CD14-positive monocyte (primary cell): ENCODE measurements around the gene EID2. TPM values are rescaled to one million over a fixed set of nuclear protein-coding genes. Genes with fewer than 3 reads are reported as not detected.
A peak's percentile ranks its signal among the peaks of the same experiment; 100 is the strongest.

ENCODE experiments used
- DNase-seq, 3 donors: peaks; one replicate each; pipeline ENCODE4 v3.0.0-alpha.2; 2011 to 2022
- H2AFZ ChIP-seq: 2 replicates; pipeline ENCODE4 v1.6.0; 2012; ENCODE audit warnings: mild to moderate bottlenecking, low read depth, low read length, inconsistent platforms; ENCODE audit not compliant: insufficient read depth, poor library complexity, severe bottlenecking
- H3K27ac ChIP-seq, 2 donors: 1 replicate in 1 of 2; 2 replicates in 1 of 2; pipeline ENCODE4 v1.5.1; 2012 to 2013; ENCODE audit warnings: low read length in 2 of 2, control low read depth in 1 of 2, inconsistent platforms in 1 of 2, low read depth in 1 of 2, mild to moderate bottlenecking in 1 of 2
- H3K27me3 ChIP-seq, 2 donors: one replicate each; pipeline versions ENCODE4 v1.6.0 to v1.6.1; 2011 to 2013; ENCODE audit warnings: low read length in 2 of 2; ENCODE audit not compliant: control insufficient read depth in 2 of 2, insufficient read depth in 2 of 2
- H3K36me3 ChIP-seq, 2 donors: replicated peaks in 1 of 2; 1 replicate in 1 of 2; 2 replicates in 1 of 2; pipeline versions ENCODE4 v1.5.1 to v1.6.1; 2012 to 2013; ENCODE audit warnings: low read length in 2 of 2, control low read depth in 1 of 2, inconsistent platforms in 1 of 2, mild to moderate bottlenecking in 1 of 2; ENCODE audit not compliant: insufficient read depth in 2 of 2, control insufficient read depth in 1 of 2
- H3K4me1 ChIP-seq, 2 donors: 1 replicate in 1 of 2; 2 replicates in 1 of 2; pipeline versions ENCODE4 v1.5.1 to v1.6.1; 2012 to 2013; ENCODE audit warnings: low read length in 2 of 2, control low read depth in 1 of 2, inconsistent platforms in 1 of 2, mild to moderate bottlenecking in 1 of 2, moderate library complexity in 1 of 2; ENCODE audit not compliant: insufficient read depth in 2 of 2, control insufficient read depth in 1 of 2
- H3K4me2 ChIP-seq: replicated peaks from 2 replicates; pipeline ENCODE3; 2012; ENCODE audit warnings: low read length, moderate library complexity, mild to moderate bottlenecking; ENCODE audit not compliant: poor library complexity, severe bottlenecking; ENCODE audit errors: extremely low read depth
- H3K4me3 ChIP-seq, 3 experiments: fragments of 200-600 bp in 1 of 3; sonication (generic) in 1 of 3; replicated peaks in 1 of 3; 1 replicate in 2 of 3; 2 replicates in 1 of 3; pipeline ENCODE4 v1.5.1; 2011 to 2013; ENCODE audit warnings: low read length in 3 of 3, mild to moderate bottlenecking in 3 of 3, control low read depth in 2 of 3, low read depth in 2 of 3, inconsistent platforms in 1 of 3, moderate library complexity in 1 of 3
- H3K79me2 ChIP-seq: 2 replicates; pipeline ENCODE4 v1.6.0; 2012; ENCODE audit warnings: mild to moderate bottlenecking, control low read depth, inconsistent platforms, low read length, moderate library complexity; ENCODE audit not compliant: insufficient read depth
- H3K9ac ChIP-seq: 2 replicates; pipeline ENCODE4 v1.6.0; 2017; ENCODE audit warnings: low read length, mild to moderate bottlenecking; ENCODE audit not compliant: insufficient read depth, poor library complexity, severe bottlenecking
- H3K9me3 ChIP-seq, 2 donors: replicated peaks in 1 of 2; 1 replicate in 1 of 2; 2 replicates in 1 of 2; pipeline versions ENCODE4 v1.5.1 to v1.6.1; 2012 to 2013; ENCODE audit warnings: low read length in 2 of 2, control low read depth in 1 of 2; ENCODE audit not compliant: control insufficient read depth in 1 of 2, insufficient read depth in 1 of 2
- H4K20me1 ChIP-seq: 2 replicates; pipeline ENCODE4 v1.6.0; 2012; ENCODE audit warnings: mild to moderate bottlenecking, low read length, control low read depth, moderate library complexity; ENCODE audit not compliant: insufficient read depth
- H3K27ac Mint-ChIP-seq, 7 donors: one replicate each; pipeline ENCODE4 v1.8.0; 2020; ENCODE audit warnings: mild to moderate bottlenecking in 7 of 7, mixed read lengths in 7 of 7, moderate library complexity in 6 of 7, inconsistent platforms in 2 of 7
- H3K27me3 Mint-ChIP-seq, 3 donors: one replicate each; pipeline ENCODE4 v1.8.0; 2021 to 2022; ENCODE audit warnings: low read depth in 3 of 3, mild to moderate bottlenecking in 3 of 3, mixed read lengths in 3 of 3, moderate library complexity in 3 of 3, inconsistent platforms in 1 of 3
- H3K36me3 Mint-ChIP-seq, 2 donors: one replicate each; pipeline ENCODE4 v1.8.0; 2020; ENCODE audit warnings: mixed read lengths in 2 of 2, inconsistent platforms in 1 of 2, mild to moderate bottlenecking in 1 of 2
- H3K4me1 Mint-ChIP-seq: one replicate; pipeline ENCODE4 v1.8.0; 2020; ENCODE audit warnings: mild to moderate bottlenecking, mixed read lengths
- H3K4me3 Mint-ChIP-seq, 2 donors: one replicate each; pipeline ENCODE4 v1.8.0; 2020; ENCODE audit warnings: mild to moderate bottlenecking in 2 of 2, mixed read lengths in 2 of 2, moderate library complexity in 1 of 2
- H3K9me3 Mint-ChIP-seq, 7 donors: one replicate each; pipeline ENCODE4 v1.8.0; 2020 to 2022; ENCODE audit warnings: mixed read lengths in 7 of 7, mild to moderate bottlenecking in 6 of 7, moderate library complexity in 6 of 7, inconsistent platforms in 2 of 7
- CTCF ChIP-seq: fragments of 200-600 bp; IDR thresholded peaks from one replicate; pipeline ENCODE4 v1.8.0; 2022; ENCODE audit warnings: antibody characterized with exemption, mild to moderate bottlenecking
- WGBS: methylation state at CpG from one replicate; pipeline ENCODE4 v1.1.5; 2013; ENCODE audit warnings: missing lambda C conversion rate; ENCODE audit not compliant: insufficient coverage; 5-methylcytosine and 5-hydroxymethylcytosine counted together
- intact Hi-C, 2 donors: fragments of 100-400 bp; cut with micrococcal nuclease; formaldehyde crosslinking; loops; one replicate each; pipeline versions ENCODE4 v1.15.0 to v1.15.1; 2023
- polyA plus RNA-seq, 3 donors: library from polyadenylated mRNA; depleted of rRNA in 1 of 3; unstranded in 2 of 3; stranded (reverse) in 1 of 3; fragments of 300-500 nt in 2 of 3; fragments of >200 nt in 1 of 3; fragmentation: Illumina TruSeq in 2 of 3; gene quantifications; 1 replicate in 2 of 3; 2 replicates in 1 of 3; pipeline ENCODE4 v1.2.3, GENCODE V29; 2012 to 2021

EID2 gene
- polyA plus RNA-seq, 3 donors, result 5.8 to 20.4 (median 12.5) TPM

GRCh38 chr19:39500543-39500942 is 39.4 kb downstream of the EID2 start:
- Mint-ChIP-seq H3K27ac (no peak overlapping the region), H3K27me3 (peaks cover 70 to 88% (median 75%) of the 10 kb centered on the region in 3 donors)
- TF ChIP-seq CTCF, result no peak

GRCh38 chr19:39499932-39500331 is 40.0 kb downstream of the EID2 start:
- H3K27me3 ChIP-seq, result peaks cover 30 to 67% of the 10 kb centered on the region in 2 donors
- WGBS, result 75% methylated on average over 4 of the region's 8 CpGs
- intact Hi-C loops, result loop anchor here in 1 of 2 donors (10.0 kb wide), 1 partner anchor 175 kb away; no protein-coding TSS in a partner anchor
- no peak overlapping the region for H3K4me3 ChIP-seq
- H3K4me1 Mint-ChIP-seq, result peaks cover 11% of the 10 kb centered on the region
- H4K20me1 ChIP-seq, result no peaks in the 10 kb centered on the region
- TF ChIP-seq CTCF, result no peak
- DNase-seq, result no peak
- H3K36me3 ChIP-seq, result no peaks in the 10 kb centered on the region
- H3K27me3 Mint-ChIP-seq, result peaks cover 72 to 87% (median 74%) of the 10 kb centered on the region in 3 donors
- H3K9me3 Mint-ChIP-seq, result peaks cover 0 to 26% (median 8%) of the 10 kb centered on the region in 7 donors
- peaks cover 0 to 11% of the 10 kb centered on the region in 2 donors for H3K36me3 Mint-ChIP-seq
- H3K9me3 ChIP-seq, result peaks cover 0 to 7% of the 10 kb centered on the region in 2 donors
- peaks cover 5% of the 10 kb centered on the region in 2 donors for H3K4me1 ChIP-seq
- H3K27ac ChIP-seq, result no peak overlapping the region
- no peak overlapping the region for H2AFZ ChIP-seq
- no peak overlapping the region for H3K4me2 ChIP-seq
- H3K4me3 Mint-ChIP-seq, result peak overlapping the region in 1 of 2 donors; percentile 59
- H3K79me2 ChIP-seq, result no peaks in the 10 kb centered on the region
- no peak overlapping the region for H3K27ac Mint-ChIP-seq
- no peak overlapping the region for H3K9ac ChIP-seq

More at GRCh38 chr19:39500543-39500942, 39.4 kb downstream of the EID2 start:
- Histone ChIP-seq H3K36me3 (no peaks in the 10 kb centered on the region), H2AFZ (no peak overlapping the region), H3K79me2 (no peaks in the 10 kb centered on the region), H3K9ac (no peak overlapping the region), H3K27ac (no peak overlapping the region), H3K9me3 (peaks cover 0 to 7% of the 10 kb centered on the region in 2 donors), H3K4me1 (peaks cover 5% of the 10 kb centered on the region in 2 donors), H3K4me3 (no peak overlapping the region), H3K4me2 (no peak overlapping the region), H3K27me3 (peaks cover 30 to 72% of the 10 kb centered on the region in 2 donors), H4K20me1 (no peaks in the 10 kb centered on the region)
- WGBS, result 38% methylated on average over 2 of the region's 4 CpGs
- H3K4me3 Mint-ChIP-seq, result peak overlapping the region in 1 of 2 donors; percentile 59
- intact Hi-C loops, result no loop called here
- no peak for DNase-seq
- H3K36me3 Mint-ChIP-seq, result peaks cover 0 to 11% of the 10 kb centered on the region in 2 donors
- peaks cover 0 to 26% (median 8%) of the 10 kb centered on the region in 7 donors for H3K9me3 Mint-ChIP-seq
- H3K4me1 Mint-ChIP-seq, result peaks cover 11% of the 10 kb centered on the region
